DMS153 (cell line): ENCODE results near the gene HDAC1.
A peak's percentile ranks its signal among the peaks of the same experiment; 100 is the strongest.
"Not testable (repeated sequence)": the region's sequence is repeated elsewhere in the genome, so short reads cannot be mapped to it uniquely, and the experiment has no call there.

Experiments
- DNase-seq: peaks from one replicate; lab custom pipeline; 2025; lab: John Stamatoyannopoulos, UW

Gene HDAC1

GRCh38 chr1:32291708-32292538 lies at the start of gene HDAC1:
TSS of gene HDAC1 (plus strand) at chr1:32292083. CDS start at chr1:32292170, 87 bp downstream.
- DNase-seq = peak; percentile 96

DNA sequence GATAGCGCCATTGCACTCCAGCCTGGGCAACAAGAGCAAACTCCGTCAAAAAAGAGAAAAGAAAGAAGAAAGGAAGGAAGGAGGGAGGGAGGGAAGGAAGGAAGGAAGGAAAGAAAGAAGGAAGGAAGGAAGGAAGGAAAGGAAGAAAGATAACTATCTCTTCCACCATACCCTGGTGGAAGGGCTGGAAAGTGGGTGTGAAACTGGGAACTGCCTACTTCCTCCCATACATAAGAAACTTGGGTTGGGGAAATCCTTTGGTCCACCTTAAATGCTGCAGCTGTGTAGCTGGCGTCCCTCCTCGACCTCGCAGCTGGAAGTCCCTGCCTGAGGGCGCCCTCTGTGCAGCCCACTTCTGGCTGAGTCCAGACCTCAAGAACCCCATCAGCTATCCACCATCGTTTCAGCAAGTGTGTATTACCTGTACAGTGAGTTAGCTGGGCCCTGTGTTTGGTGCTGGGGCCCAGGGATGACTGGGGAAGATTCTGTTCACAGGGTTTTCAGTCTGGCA lies 49.5 kb upstream of the HDAC1 start:
- no peak for DNase-seq

- no peak for DNase-seq
Observed at GRCh38 chr1:32246888-32247273, 45.0 kb upstream of the HDAC1 start, which contains the start of gene FAM167B. TSS of gene FAM167B (plus strand) at chr1:32247222. CDS start at chr1:32247422, 200 bp downstream.

- no peak for DNase-seq
Observed at GRCh38 chr1:32247452-32247851, 44.4 kb upstream of the HDAC1 start.

DNA sequence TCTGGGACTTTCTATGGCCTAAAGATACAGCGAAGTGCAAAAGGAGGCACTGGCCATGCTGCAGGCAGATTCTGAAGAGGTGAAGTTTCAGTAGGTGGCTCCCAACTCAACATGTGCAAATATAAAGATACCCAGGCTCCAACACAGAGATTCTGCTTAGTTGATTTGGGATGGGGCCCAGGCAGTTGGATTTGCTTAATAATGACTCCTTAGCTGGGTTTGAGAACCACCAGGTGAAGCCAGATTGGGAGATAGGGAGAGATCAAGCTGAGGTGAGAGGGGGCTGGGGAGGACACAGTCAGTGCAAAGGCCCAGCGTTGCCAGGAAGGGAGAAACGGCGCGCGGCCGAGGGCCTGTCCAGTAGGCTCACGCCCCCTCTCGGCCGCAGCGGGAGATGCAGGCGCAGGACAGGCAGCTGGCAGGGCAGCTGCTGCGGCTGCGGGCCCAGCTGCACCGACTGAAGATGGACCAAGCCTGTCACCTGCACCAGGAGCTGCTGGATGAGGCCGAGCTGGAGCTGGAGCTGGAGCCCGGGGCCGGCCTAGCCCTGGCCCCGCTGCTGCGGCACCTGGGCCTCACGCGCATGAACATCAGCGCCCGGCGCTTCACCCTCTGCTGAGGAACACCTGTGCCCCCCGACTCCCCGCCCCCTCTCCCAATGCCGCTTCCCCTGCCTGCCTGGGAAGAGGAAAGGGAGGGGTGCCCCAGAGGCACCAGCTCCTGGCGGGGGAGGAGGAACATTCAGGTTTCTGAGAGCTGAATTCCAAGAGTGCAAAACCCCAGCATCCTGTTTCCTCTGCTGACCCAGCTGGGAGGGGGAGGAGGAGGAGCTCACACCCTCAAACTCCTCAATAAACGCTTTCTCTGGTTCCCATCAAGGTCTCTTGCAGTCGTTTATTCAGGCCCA lies 43.6 kb upstream of the HDAC1 start:
- peak; percentile 90 for DNase-seq

- DNase-seq = no peak
Observed at GRCh38 chr1:32249831-32250525, 41.9 kb upstream of the HDAC1 start.

- DNase-seq = no peak
Observed at GRCh38 chr1:32250893-32251716, 40.8 kb upstream of the HDAC1 start, which contains the start of gene LCK. TSS of gene LCK (plus strand) at chr1:32251265. CDS start at chr1:32274330, 23,065 bp downstream.

DNA sequence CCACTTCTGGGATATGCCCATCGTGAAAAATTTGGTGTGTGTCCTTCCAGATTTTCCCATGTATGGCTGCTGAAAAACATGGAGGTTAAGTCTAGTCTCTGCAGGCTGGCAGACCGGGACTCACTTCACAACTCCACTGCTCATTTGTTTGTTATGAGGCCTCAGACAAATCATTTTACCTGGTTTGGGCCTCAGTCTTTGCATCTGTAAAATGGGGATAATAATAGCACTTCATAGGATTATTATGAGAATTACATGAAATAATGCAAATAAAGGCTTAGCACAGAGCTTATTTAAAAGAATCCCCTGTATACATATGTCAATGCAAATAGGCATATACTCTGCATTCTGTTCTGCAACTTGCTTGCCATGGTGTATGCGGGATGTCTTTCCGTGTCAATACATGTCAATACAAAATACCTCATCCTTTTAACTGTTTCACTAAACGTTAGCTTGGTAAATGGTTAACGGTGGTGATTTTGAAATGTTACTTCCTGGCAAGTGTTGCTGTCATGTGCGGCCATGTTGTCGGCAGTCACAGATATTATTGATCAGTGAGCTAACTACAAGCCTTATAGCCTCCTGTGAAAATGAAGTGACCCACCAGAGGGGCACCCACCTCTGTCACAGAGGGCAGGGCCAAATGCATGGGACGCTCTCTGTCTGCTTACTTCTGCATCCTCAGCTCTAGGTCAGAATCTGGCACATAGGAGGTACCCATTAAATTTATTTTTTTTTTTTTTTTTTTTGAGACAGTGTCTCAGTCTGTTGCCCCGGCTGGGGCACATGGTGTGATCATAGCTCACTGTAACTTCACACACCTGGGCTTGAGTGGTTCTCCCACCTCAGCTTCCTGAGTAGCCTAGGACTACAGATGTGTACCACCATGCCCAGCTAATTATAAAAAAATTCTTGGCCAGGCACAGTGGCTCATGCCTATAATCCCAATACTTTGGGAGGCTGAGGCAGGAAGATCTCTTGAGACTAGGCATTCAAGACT lies 36.5 kb upstream of the HDAC1 start:
- no peak for DNase-seq

GRCh38 chr1:32256473-32257226 lies 35.2 kb upstream of the HDAC1 start:
- no peak for DNase-seq

DNA sequence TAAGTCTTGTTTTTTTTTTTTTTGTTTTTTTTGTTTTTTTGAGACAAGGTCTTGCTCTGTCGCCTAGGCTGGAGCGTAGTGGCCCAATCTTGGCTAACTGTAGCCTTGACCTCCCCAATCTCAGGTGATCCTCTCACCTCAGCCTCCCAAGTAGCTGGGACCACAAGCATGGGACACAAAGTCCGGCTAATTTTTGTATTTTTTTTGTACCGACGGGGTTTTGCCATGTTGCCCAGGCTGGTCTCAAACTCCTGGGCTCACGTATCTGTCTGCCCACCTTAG lies 34.7 kb upstream of the HDAC1 start:
- no peak for DNase-seq

GRCh38 chr1:32263236-32263593 lies 28.7 kb upstream of the HDAC1 start:
- not testable (repeated sequence) for DNase-seq

DNA sequence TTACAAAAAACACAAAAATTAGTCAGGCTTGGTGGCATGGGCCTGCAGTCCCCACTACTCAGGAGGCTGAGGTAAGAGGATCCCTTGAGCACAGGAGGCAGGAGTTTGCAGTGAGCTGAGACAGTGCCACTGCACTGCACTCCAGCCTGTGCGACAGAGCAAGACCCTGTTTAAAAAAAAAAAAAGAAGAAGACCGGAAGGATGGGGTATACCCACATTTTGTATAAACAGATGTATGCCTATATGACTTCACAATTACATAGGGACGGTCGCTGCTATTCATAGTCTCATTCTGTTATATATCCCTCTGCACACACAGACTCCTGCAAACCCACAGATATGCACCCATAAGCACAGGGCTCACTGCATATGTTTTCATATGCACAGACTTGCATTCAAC lies 28.1 kb upstream of the HDAC1 start:
- no peak for DNase-seq

- DNase-seq = no peak
Observed at GRCh38 chr1:32265846-32266245, 26.0 kb upstream of the HDAC1 start.

DNA sequence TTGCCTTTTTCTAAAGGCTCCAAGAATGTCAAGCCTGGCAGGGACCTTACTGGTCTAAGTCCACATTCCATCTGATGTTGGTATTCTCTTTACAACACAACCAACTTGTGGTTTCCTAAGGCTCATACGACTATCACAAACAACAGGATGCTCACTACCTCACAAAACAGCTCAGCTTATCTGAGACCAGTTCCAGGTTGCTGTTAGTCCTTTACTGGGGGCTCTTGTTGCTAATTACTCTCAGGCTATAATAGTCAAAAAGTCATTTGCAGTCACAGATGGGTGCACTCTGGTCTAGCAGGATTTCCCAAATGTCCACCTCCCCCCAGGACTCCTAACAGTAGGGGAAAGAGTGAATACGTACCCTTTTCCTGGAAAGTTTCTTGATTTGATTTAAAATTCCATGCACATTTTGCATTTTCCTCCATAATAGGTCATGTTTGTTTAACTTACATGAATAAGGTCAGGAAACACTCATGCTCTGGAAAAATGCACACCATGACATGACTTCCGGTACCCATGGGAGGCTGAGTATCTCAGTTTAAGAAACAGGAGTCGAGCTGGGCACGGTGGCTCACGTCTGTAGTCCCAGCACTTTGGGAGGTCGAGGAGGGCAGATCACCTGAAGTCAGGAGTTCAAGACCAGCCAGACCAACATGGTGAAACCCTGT lies 24.8 kb upstream of the HDAC1 start:
- DNase-seq = no peak

GRCh38 chr1:32269744-32270143 lies 22.1 kb upstream of the HDAC1 start:
- no peak for DNase-seq

GRCh38 chr1:32272557-32273390 lies 19.1 kb upstream of the HDAC1 start:
- no peak for DNase-seq

DNA sequence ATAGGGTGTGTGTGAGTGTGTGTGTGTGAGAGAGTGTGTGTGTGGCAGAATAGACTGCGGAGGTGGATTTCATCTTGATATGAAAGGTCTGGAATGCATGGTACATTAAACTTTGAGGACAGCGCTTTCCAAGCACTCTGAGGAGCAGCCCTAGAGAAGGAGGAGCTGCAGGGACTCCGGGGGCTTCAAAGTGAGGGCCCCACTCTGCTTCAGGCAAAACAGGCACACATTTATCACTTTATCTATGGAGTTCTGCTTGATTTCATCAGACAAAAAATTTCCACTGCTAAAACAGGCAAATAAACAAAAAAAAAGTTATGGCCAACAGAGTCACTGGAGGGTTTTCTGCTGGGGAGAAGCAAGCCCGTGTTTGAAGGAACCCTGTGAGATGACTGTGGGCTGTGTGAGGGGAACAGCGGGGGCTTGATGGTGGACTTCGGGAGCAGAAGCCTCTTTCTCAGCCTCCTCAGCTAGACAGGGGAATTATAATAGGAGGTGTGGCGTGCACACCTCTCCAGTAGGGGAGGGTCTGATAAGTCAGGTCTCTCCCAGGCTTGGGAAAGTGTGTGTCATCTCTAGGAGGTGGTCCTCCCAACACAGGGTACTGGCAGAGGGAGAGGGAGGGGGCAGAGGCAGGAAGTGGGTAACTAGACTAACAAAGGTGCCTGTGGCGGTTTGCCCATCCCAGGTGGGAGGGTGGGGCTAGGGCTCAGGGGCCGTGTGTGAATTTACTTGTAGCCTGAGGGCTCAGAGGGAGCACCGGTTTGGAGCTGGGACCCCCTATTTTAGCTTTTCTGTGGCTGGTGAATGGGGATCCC lies 18.3 kb upstream of the HDAC1 start:
- peak; percentile 97 for DNase-seq
